Lower lobe of right lung (tissue), 2 donors: Measurements from ENCODE around the gene PPHLN1. TPM values are rescaled to one million over a fixed set of nuclear protein-coding genes. Genes with fewer than 3 reads are reported as not detected.
A peak's percentile ranks its signal among the peaks of the same experiment; 100 is the strongest.

ENCODE experiments used
- ATAC-seq, 2 donors: fragments of 200-7000 bp; cut with Tn5 transposase; one replicate each; pipeline ENCODE4 v1.9.1; 2020 to 2022; ENCODE audit warnings: mild to moderate bottlenecking in 2 of 2, moderate library complexity in 2 of 2
- DNase-seq: peaks from one replicate; pipeline ENCODE4 v3.0.0-alpha.2; 2020
- H3K27ac ChIP-seq: fragments of 200-600 bp; one replicate; pipeline ENCODE4 v1.8.0; 2022
- H3K27me3 ChIP-seq: fragments of 200-600 bp; one replicate; pipeline ENCODE4 v1.8.0; 2022; ENCODE audit warnings: low read depth
- H3K36me3 ChIP-seq: fragments of 200-600 bp; one replicate; pipeline ENCODE4 v1.8.0; 2022; ENCODE audit warnings: mild to moderate bottlenecking
- H3K4me1 ChIP-seq: fragments of 200-600 bp; one replicate; pipeline ENCODE4 v1.8.0; 2022
- H3K4me3 ChIP-seq: fragments of 200-600 bp; one replicate; pipeline ENCODE4 v1.8.0; 2022; ENCODE audit warnings: mild to moderate bottlenecking
- H3K9me3 ChIP-seq: fragments of 200-600 bp; one replicate; pipeline ENCODE4 v1.8.0; 2022
- intact Hi-C: fragments of 100-400 bp; cut with DNase I; formaldehyde crosslinking; loops from one replicate; pipeline ENCODE4 v1.11.0; 2022
- total RNA-seq: library from RNA; stranded (reverse); fragmentation: NEBNext Ultra II Directional; extraction: Animal tissue kit (Norgen Biotek cat#: 25700); gene quantifications from one replicate; pipeline ENCODE4 v1.2.1, GENCODE V29; 2021
- TF ChIP-seq, protein P1 (sequence below): fragments of 200-600 bp; IDR thresholded peaks from one replicate; pipeline ENCODE4 v1.8.0; 2022; ENCODE audit warnings: antibody characterized with exemption, mild to moderate bottlenecking
- donor health status: DM: no; HTN: yes; CAD: no; lungs with severe emphysema.

PPHLN1 gene
- total RNA-seq, 1 donor from 2014 or later = 45.5 TPM

DNA sequence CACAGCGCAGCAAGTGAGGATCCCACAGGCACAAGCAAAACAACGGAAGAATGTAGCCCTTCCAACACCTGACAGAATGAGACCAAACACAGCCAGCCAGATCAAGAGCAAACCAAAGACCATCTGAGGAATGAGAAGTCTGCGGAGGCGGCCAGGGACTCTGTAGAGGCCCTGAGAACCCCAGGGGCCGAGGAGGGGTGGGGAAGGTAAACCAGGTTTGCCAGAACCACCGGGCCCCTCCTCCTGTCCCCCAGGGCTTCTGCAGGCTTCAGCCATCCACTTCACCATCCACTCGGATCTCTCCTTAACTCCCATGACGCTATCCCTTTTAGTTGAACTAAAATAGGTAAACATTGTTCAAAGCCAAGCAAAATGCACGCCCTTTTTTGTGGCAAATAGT lies 37.4 kb upstream of the PPHLN1 start:
- Histone ChIP-seq H3K27ac (no peak overlapping the region), H3K4me3 (no peak overlapping the region), H3K36me3 (no peaks in the 10 kb centered on the region), H3K9me3 (no peaks in the 10 kb centered on the region), H3K27me3 (no peaks in the 10 kb centered on the region), H3K4me1 (no peaks in the 10 kb centered on the region)
- DNase-seq (no peak), ATAC-seq (no peak)
- intact Hi-C loops = no loop called here
- TF ChIP-seq, protein P1, sequence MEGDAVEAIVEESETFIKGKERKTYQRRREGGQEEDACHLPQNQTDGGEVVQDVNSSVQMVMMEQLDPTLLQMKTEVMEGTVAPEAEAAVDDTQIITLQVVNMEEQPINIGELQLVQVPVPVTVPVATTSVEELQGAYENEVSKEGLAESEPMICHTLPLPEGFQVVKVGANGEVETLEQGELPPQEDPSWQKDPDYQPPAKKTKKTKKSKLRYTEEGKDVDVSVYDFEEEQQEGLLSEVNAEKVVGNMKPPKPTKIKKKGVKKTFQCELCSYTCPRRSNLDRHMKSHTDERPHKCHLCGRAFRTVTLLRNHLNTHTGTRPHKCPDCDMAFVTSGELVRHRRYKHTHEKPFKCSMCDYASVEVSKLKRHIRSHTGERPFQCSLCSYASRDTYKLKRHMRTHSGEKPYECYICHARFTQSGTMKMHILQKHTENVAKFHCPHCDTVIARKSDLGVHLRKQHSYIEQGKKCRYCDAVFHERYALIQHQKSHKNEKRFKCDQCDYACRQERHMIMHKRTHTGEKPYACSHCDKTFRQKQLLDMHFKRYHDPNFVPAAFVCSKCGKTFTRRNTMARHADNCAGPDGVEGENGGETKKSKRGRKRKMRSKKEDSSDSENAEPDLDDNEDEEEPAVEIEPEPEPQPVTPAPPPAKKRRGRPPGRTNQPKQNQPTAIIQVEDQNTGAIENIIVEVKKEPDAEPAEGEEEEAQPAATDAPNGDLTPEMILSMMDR = no peak

DNA sequence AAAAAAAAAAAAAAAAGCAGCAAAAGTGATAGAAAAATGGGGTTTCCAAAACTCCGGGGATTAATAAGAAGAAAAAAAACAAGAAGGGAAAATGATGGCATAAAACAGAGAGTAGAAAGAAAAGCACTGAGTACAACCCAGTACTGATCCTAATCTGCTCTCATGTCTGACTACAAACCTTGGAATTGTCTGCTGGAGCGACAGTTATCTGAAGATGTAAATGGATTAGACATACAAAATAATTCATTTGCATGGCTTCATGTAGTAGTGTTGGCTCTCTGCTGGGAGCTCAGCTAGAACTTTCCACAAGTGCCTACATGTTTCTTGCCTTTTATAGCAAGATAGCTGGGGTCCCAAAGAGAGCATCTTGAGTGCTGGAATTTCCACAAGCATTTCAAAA lies 34.3 kb upstream of the PPHLN1 start:
- TF ChIP-seq, protein P1 = no peak
- H3K9me3 ChIP-seq = no peaks in the 10 kb centered on the region
- intact Hi-C loops = no loop called here

DNA sequence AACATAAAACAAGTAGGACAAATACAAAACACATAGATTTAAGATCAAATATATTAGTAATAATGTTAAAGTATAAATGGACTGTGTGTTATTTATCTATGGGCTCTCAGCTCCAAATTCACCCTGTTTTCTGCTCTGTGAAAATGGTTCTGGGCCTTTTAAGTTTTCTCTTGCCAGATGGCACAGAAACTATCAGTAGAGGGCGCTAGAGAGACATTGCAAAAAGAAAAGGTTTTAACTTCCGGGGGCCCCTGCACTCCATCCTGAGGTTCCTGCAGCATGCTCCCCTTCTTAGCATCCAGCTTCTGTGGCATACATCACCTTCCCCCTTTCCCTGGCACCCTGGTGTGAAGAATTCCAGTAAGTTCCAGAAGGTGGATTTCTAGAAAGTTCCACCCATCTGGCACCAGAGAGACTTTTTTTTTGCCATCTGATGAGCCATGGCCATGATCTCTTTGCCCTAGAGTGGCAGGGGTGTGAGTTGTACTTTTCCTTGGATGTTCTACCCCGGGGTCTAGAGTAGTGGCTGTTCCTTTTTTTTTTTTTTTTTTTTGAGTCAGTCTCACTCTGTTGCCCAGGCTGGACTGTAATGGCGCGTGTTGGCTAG lies 29.4 kb upstream of the PPHLN1 start:
- DNase-seq (no peak), ATAC-seq (no peak)
- Histone ChIP-seq H3K4me1 (no peaks in the 10 kb centered on the region), H3K4me3 (no peak overlapping the region), H3K9me3 (no peaks in the 10 kb centered on the region), H3K27me3 (no peaks in the 10 kb centered on the region), H3K36me3 (no peaks in the 10 kb centered on the region), H3K27ac (no peak overlapping the region)
- intact Hi-C loops = no loop called here
- TF ChIP-seq, protein P1 = peak; percentile 30

More for the DNA sequence above, 34.3 kb upstream of the PPHLN1 start:
- Histone ChIP-seq H3K4me3 (no peak overlapping the region), H3K27ac (no peak overlapping the region), H3K36me3 (no peaks in the 10 kb centered on the region), H3K27me3 (no peaks in the 10 kb centered on the region), H3K4me1 (no peaks in the 10 kb centered on the region)
- DNase-seq = no peak
- ATAC-seq = no peak

DNA sequence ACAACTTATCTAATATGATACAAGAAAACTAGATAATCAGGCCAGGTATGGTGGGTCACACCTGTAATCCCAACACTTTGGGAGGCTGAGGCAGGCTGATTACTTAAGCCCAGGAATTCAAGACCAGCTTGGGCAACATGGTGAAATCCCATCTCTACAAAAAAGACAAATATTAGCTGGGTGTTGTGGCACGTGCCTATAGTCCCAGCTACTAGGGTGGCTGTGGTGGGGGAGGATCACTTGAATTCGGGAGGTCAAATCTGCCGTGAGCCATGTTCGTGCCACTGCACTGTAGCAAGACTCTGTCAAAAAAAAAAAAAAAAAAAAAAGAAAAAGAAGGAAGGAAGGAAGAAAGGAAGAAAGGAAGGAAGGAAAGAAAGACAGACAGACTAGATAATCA lies 27.1 kb upstream of the PPHLN1 start:
- Histone ChIP-seq H3K4me3 (no peak overlapping the region), H3K36me3 (no peaks in the 10 kb centered on the region), H3K27ac (no peak overlapping the region), H3K9me3 (no peaks in the 10 kb centered on the region), H3K27me3 (no peaks in the 10 kb centered on the region), H3K4me1 (no peaks in the 10 kb centered on the region)
- TF ChIP-seq, protein P1 = no peak
- intact Hi-C loops = no loop called here
- ATAC-seq (no peak), DNase-seq (no peak)

DNA sequence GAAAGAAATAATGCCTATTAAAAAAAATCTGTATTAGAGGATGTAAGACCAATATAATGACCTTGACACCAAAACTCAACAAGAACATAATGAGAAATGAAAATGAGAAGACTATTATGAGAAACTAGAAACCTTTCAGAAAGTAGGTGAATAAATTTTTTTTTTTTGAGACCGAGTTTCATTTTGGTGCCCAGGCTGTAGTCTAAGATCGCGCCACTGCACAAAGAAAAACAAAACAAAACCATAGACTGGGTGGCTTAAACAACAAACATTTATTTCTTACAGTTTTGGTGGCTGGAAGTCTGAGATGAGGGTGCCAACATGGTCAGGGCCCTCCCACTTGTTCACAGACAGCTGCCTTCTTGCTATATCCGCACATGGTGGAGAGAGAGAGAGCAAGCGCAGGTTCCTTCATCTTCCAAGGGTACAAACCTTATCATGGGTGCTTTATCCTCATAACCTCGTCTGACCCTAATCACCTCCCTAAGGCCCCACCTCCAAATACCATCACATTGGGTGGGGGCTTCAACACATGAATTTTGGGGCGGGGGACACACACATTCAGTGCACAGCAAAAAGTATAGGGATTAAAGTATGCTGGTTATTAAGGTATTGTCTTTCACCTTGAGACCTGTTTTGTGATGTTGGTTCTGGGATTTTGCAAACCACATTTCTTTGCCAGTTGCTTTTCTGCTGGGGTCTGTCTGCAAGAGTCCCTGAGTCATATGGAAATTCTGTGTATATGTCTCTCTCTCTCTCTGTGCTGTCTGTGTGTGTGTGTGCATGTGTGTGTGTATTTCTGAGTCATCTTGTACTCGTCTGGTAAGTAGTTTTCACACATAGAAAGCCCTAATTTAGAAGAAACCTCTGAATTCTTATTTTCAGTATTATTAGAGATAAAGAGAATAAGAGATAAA lies 26.3 kb upstream of the PPHLN1 start:
- intact Hi-C loops = no loop called here
- TF ChIP-seq, protein P1 = no peak
- no peak overlapping the region for H3K27ac ChIP-seq
- H3K36me3 ChIP-seq = no peaks in the 10 kb centered on the region
- no peaks in the 10 kb centered on the region for H3K4me1 ChIP-seq
- no peaks in the 10 kb centered on the region for H3K27me3 ChIP-seq
- no peak for DNase-seq
- no peak for ATAC-seq
- H3K9me3 ChIP-seq = no peaks in the 10 kb centered on the region
- H3K4me3 ChIP-seq = no peak overlapping the region
